Stomach (tissue), 4 donors: Measurements from ENCODE around the gene MOB2.

Experiments
- EP300 ChIP-seq: sonication (generic); formaldehyde crosslinking; IDR thresholded peaks from one replicate; pipeline ENCODE4 v1.6.1; 2017; ENCODE audit warnings: antibody characterized with exemption
- POLR2A ChIP-seq, 4 donors: fragments of 450-650 bp; IDR thresholded peaks; one replicate each; pipeline ENCODE4 v1.6.1; 2016; ENCODE audit warnings: antibody characterized with exemption in 4 of 4, control low read depth in 2 of 4, mild to moderate bottlenecking in 1 of 4, moderate library complexity in 1 of 4
- POLR2AphosphoS5 ChIP-seq, 3 donors: sonication (generic); formaldehyde crosslinking; IDR thresholded peaks; one replicate each; pipeline ENCODE4 v1.6.1; 2016; ENCODE audit warnings: antibody characterized with exemption in 3 of 3
- TF ChIP-seq, protein P1 (sequence below), 7 experiments: fragments of 450-650 bp in 4 of 7; fragments of 200-600 bp in 3 of 7; sonication (generic) in 3 of 7; IDR thresholded peaks; one replicate each; pipeline ENCODE4 v1.5.1; 2016 to 2019; ENCODE audit warnings: antibody characterized with exemption in 7 of 7, control low read depth in 2 of 7, mild to moderate bottlenecking in 1 of 7

DNA sequence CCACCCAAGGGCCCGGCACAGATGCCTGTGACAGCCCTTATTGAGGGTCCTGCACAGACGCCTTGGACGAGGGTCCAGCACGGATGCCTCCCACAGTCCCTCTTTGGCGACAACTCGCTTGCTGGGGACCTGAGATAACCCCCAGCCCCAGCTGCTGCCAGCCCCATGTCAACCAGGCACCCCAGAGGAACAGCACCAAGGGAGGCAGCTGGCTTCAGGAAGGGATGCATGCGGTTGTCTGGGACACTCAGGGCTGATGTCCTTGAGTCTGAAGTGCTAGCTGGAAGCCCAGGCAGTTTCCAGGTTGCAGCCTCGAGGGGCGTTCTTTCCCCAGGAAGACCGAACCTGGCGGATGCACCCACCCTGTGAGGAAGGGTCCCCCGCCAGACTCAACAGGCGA lies 33.8 kb downstream of the MOB2 start:
- TF ChIP-seq POLR2AphosphoS5 (IDR thresholded peaks at IDR 0.05) = no peak
- TF ChIP-seq, protein P1, sequence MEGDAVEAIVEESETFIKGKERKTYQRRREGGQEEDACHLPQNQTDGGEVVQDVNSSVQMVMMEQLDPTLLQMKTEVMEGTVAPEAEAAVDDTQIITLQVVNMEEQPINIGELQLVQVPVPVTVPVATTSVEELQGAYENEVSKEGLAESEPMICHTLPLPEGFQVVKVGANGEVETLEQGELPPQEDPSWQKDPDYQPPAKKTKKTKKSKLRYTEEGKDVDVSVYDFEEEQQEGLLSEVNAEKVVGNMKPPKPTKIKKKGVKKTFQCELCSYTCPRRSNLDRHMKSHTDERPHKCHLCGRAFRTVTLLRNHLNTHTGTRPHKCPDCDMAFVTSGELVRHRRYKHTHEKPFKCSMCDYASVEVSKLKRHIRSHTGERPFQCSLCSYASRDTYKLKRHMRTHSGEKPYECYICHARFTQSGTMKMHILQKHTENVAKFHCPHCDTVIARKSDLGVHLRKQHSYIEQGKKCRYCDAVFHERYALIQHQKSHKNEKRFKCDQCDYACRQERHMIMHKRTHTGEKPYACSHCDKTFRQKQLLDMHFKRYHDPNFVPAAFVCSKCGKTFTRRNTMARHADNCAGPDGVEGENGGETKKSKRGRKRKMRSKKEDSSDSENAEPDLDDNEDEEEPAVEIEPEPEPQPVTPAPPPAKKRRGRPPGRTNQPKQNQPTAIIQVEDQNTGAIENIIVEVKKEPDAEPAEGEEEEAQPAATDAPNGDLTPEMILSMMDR (IDR thresholded peaks at IDR 0.05) = no peak
- TF ChIP-seq EP300 = no peak
- no peak for TF ChIP-seq POLR2A (IDR thresholded peaks at IDR 0.05)
